Nephron (organoid): ENCODE data around the gene RER1.

Source experiments
- H3K27ac Mint-ChIP-seq, 3 experiments: 2 replicates each; pipeline ENCODE4 v1.8.0; 2020; ENCODE audit warnings: mixed read lengths in 3 of 3, mild to moderate bottlenecking in 2 of 3, moderate library complexity in 1 of 3
- H3K27me3 Mint-ChIP-seq: 2 replicates; pipeline ENCODE4 v1.8.0; 2021; ENCODE audit warnings: low read depth, mild to moderate bottlenecking, moderate library complexity, mixed read lengths
- H3K36me3 Mint-ChIP-seq: 2 replicates; pipeline ENCODE4 v1.8.0; 2020; ENCODE audit warnings: low read depth, mixed read lengths
- H3K4me1 Mint-ChIP-seq: 2 replicates; pipeline ENCODE4 v1.8.0; 2020; ENCODE audit warnings: mixed read lengths
- H3K4me3 Mint-ChIP-seq, 3 experiments: 2 replicates each; pipeline ENCODE4 v1.8.0; 2020; ENCODE audit warnings: mild to moderate bottlenecking in 3 of 3, mixed read lengths in 3 of 3, moderate library complexity in 2 of 3
- H3K9me3 Mint-ChIP-seq: 2 replicates; pipeline ENCODE4 v1.8.0; 2020; ENCODE audit warnings: mixed read lengths
- TF ChIP-seq, protein P1 (sequence below), 3 experiments: fragments of 200-600 bp; sonication (generic); IDR thresholded peaks; one replicate each; pipeline ENCODE4 v1.5.0; 2021; ENCODE audit warnings: antibody characterized with exemption in 3 of 3; ENCODE audit not compliant: unreplicated experiment in 3 of 3

RER1 gene

GRCh38 chr1:2452932-2453315 lies 61.3 kb downstream of the RER1 start:
- TF ChIP-seq, protein P1, sequence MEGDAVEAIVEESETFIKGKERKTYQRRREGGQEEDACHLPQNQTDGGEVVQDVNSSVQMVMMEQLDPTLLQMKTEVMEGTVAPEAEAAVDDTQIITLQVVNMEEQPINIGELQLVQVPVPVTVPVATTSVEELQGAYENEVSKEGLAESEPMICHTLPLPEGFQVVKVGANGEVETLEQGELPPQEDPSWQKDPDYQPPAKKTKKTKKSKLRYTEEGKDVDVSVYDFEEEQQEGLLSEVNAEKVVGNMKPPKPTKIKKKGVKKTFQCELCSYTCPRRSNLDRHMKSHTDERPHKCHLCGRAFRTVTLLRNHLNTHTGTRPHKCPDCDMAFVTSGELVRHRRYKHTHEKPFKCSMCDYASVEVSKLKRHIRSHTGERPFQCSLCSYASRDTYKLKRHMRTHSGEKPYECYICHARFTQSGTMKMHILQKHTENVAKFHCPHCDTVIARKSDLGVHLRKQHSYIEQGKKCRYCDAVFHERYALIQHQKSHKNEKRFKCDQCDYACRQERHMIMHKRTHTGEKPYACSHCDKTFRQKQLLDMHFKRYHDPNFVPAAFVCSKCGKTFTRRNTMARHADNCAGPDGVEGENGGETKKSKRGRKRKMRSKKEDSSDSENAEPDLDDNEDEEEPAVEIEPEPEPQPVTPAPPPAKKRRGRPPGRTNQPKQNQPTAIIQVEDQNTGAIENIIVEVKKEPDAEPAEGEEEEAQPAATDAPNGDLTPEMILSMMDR (IDR thresholded peaks at IDR 0.05; ENCODE audit: unreplicated experiment in 3 of 3), result no peak
- no peak overlapping the region for H3K27ac Mint-ChIP-seq
- no peak overlapping the region for H3K4me3 Mint-ChIP-seq
- peaks cover 16% of the 10 kb centered on the region for H3K27me3 Mint-ChIP-seq
- H3K36me3 Mint-ChIP-seq, result no peaks in the 10 kb centered on the region
- H3K9me3 Mint-ChIP-seq, result no peaks in the 10 kb centered on the region
- no peaks in the 10 kb centered on the region for H3K4me1 Mint-ChIP-seq

- Mint-ChIP-seq H3K27ac (no peak overlapping the region), H3K36me3 (no peaks in the 10 kb centered on the region), H3K9me3 (no peaks in the 10 kb centered on the region), H3K4me1 (no peaks in the 10 kb centered on the region), H3K4me3 (no peak overlapping the region), H3K27me3 (peaks cover 10% of the 10 kb centered on the region)
- TF ChIP-seq, protein P1 (IDR thresholded peaks at IDR 0.05; ENCODE audit: unreplicated experiment in 3 of 3), result no peak
Observed at GRCh38 chr1:2454227-2454626, 62.6 kb downstream of the RER1 start.
